ENCODE measurements around the gene CERS1. TPM values are rescaled to one million over a fixed set of nuclear protein-coding genes. Genes with fewer than 3 reads are reported as not detected.

Gene CERS1
- total RNA-seq, 1 donor from 2014 or later, result 1.4 TPM

DNA sequence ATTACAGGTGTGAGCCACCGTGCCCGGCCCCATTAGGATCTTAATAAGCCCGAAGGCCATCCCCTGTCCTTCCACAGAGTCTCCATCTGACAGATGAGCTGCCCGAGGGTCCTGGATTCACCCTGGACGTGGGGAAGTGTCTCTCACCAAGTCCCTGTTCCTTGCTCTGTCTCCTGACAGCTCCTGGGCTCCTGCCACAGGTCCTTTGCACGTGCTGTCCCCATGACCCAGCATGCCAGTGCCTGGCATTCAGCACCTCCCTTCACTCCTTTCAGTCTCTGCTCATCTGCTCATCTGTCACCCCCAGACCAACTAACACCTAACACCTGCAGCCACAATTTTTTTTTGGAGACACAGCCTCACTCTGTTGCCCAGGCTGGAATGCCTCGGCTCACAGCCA is 14.5 kb downstream of the CERS1 start:
- TF ChIP-seq, protein P1, sequence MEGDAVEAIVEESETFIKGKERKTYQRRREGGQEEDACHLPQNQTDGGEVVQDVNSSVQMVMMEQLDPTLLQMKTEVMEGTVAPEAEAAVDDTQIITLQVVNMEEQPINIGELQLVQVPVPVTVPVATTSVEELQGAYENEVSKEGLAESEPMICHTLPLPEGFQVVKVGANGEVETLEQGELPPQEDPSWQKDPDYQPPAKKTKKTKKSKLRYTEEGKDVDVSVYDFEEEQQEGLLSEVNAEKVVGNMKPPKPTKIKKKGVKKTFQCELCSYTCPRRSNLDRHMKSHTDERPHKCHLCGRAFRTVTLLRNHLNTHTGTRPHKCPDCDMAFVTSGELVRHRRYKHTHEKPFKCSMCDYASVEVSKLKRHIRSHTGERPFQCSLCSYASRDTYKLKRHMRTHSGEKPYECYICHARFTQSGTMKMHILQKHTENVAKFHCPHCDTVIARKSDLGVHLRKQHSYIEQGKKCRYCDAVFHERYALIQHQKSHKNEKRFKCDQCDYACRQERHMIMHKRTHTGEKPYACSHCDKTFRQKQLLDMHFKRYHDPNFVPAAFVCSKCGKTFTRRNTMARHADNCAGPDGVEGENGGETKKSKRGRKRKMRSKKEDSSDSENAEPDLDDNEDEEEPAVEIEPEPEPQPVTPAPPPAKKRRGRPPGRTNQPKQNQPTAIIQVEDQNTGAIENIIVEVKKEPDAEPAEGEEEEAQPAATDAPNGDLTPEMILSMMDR (IDR thresholded peaks at IDR 0.05; ENCODE audit: borderline replicate concordance), result no peak
- Histone ChIP-seq H3K36me3 (no peaks in the 10 kb centered on the region), H3K27ac (replicated peaks) (no peak overlapping the region), H3K9me3 (replicated peaks) (peaks cover 6% of the 10 kb centered on the region), H3K4me3 (no peak overlapping the region), H3K27me3 (ENCODE audit: low read depth) (no peaks in the 10 kb centered on the region), H3K4me1 (no peaks in the 10 kb centered on the region)
- no peak for DNase-seq
- intact Hi-C loops (cut with micrococcal nuclease), result no loop called here

- Histone ChIP-seq H3K4me3 (no peak overlapping the region), H3K27ac (replicated peaks) (no peak overlapping the region), H3K36me3 (no peaks in the 10 kb centered on the region), H3K27me3 (ENCODE audit: low read depth) (no peaks in the 10 kb centered on the region), H3K9me3 (replicated peaks) (peaks cover 6% of the 10 kb centered on the region), H3K4me1 (no peaks in the 10 kb centered on the region)
- intact Hi-C loops (cut with micrococcal nuclease), result no loop called here
- TF ChIP-seq, protein P1 (IDR thresholded peaks at IDR 0.05; ENCODE audit: borderline replicate concordance), result no peak
- DNase-seq, result no peak
These were observed 16.2 kb downstream of the CERS1 start for GRCh38 chr19:18879579-18880373.

GRCh38 chr19:18878858-18879578 is 16.9 kb downstream of the CERS1 start:
- H3K9me3 ChIP-seq (replicated peaks), result peaks cover 6% of the 10 kb centered on the region
- H3K4me1 ChIP-seq, result no peaks in the 10 kb centered on the region
- H3K36me3 ChIP-seq, result no peaks in the 10 kb centered on the region
- TF ChIP-seq, protein P1 (IDR thresholded peaks at IDR 0.05; ENCODE audit: borderline replicate concordance), result no peak
- H3K4me3 ChIP-seq, result no peak overlapping the region
- H3K27ac ChIP-seq (replicated peaks), result no peak overlapping the region
- intact Hi-C loops (cut with micrococcal nuclease), result no loop called here
- DNase-seq, result no peak
- peaks cover 6% of the 10 kb centered on the region for H3K27me3 ChIP-seq (ENCODE audit: low read depth)

- no peak overlapping the region for H3K27ac ChIP-seq (replicated peaks)
- peaks cover 6% of the 10 kb centered on the region for H3K9me3 ChIP-seq (replicated peaks)
- intact Hi-C loops (cut with micrococcal nuclease), result no loop called here
- TF ChIP-seq, protein P1 (IDR thresholded peaks at IDR 0.05; ENCODE audit: borderline replicate concordance), result no peak
- peaks cover 9% of the 10 kb centered on the region for H3K27me3 ChIP-seq (ENCODE audit: low read depth)
- H3K36me3 ChIP-seq, result no peaks in the 10 kb centered on the region
- no peaks in the 10 kb centered on the region for H3K4me1 ChIP-seq
- DNase-seq, result no peak
- no peak overlapping the region for H3K4me3 ChIP-seq
These were observed 17.7 kb downstream of the CERS1 start for GRCh38 chr19:18878058-18878797.

- intact Hi-C loops (cut with micrococcal nuclease), result no loop called here
- Histone ChIP-seq H3K27ac (replicated peaks) (no peak overlapping the region), H3K36me3 (no peaks in the 10 kb centered on the region), H3K4me3 (no peak overlapping the region), H3K9me3 (replicated peaks) (peaks cover 6% of the 10 kb centered on the region), H3K27me3 (ENCODE audit: low read depth) (peaks cover 20% of the 10 kb centered on the region), H3K4me1 (no peaks in the 10 kb centered on the region)
- no peak for DNase-seq
- TF ChIP-seq, protein P1 (IDR thresholded peaks at IDR 0.05; ENCODE audit: borderline replicate concordance), result no peak
These were observed 19.1 kb downstream of the CERS1 start for GRCh38 chr19:18876865-18877264.
